Fibroblast of peridontal ligament (primary cell): ENCODE data around the gene ATP8B1.
A peak's percentile ranks its signal among the peaks of the same experiment; 100 is the strongest.
"Not testable (repeated sequence)": the region's sequence is repeated elsewhere in the genome, so short reads cannot be mapped to it uniquely, and the experiment has no call there.

Experiments used
- DNase-seq: peaks from one replicate; pipeline ENCODE4 v3.0.0-alpha.2; 2010; ENCODE audit errors: extremely low read depth

Gene ATP8B1

GRCh38 chr18:57764995-57765394, 38.1 kb downstream of the ATP8B1 start:
- peak; percentile 45 for DNase-seq

GRCh38 chr18:57764087-57764486, 39.0 kb downstream of the ATP8B1 start:
- no peak for DNase-seq

GRCh38 chr18:57762686-57763085, 40.4 kb downstream of the ATP8B1 start:
- peak; percentile 27 for DNase-seq

- no peak for DNase-seq
Measured at GRCh38 chr18:57759650-57760049, 43.5 kb downstream of the ATP8B1 start.

DNA sequence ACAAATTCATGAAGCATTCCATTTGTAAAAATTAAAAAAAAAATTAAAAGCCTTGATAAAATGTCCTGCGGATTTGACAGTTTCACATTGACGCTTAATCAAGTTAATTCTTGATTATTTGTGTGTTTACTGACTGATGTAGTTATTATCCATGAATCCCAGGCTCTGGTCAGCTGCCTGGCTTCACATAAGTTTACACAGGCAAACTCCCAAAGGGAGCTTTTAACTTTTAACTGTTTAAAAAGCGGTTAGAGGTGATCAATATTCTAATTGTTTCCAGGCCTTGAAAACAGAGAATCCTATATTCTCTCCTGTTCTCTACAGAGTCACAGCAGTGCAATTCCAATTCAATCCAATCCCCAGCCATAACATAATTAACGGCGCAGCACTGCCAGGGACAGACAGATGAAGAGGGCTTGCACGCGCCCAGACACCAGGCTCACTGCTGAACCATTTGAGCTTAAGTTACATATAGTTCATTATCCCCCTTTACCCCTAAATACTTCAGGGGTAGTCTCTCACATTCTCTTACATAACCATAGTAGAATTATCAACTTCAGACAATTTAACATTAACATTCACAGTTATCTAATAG, 47.5 kb downstream of the ATP8B1 start:
- no peak for DNase-seq

DNA sequence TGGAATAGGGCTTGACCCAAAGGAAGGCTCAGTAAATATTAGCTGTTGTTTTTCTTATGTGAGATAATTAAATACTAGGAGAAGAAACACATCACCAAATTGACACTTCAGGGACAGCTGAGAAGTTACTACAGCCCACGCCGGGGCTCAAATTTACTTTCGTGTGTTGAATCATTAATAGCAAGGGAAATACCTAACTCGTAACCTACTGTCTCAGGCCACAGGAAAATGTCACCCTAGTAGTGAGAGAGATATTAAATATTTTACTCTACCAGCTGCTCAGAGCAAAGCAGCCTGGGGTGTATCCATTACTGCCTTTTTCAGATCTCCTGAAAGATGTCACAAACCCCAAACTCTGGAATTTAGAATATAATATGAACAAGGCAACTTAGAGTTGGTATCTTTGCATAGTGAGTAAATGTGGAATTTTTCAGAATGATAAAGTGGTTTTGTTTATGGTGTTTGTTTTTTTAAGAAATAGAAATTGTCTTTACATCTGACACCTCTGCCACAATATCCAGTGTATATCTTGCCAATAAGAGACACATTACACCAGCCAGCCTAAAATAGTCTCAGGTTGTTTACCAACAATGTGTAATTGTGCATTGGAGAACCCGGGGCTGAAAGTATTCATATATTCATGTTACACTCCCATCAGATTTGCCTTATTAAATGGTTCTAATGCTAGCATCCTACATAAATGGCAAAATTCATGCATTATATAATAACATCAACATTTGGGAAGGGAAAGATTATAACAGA, 48.4 kb downstream of the ATP8B1 start:
- no peak for DNase-seq

DNA sequence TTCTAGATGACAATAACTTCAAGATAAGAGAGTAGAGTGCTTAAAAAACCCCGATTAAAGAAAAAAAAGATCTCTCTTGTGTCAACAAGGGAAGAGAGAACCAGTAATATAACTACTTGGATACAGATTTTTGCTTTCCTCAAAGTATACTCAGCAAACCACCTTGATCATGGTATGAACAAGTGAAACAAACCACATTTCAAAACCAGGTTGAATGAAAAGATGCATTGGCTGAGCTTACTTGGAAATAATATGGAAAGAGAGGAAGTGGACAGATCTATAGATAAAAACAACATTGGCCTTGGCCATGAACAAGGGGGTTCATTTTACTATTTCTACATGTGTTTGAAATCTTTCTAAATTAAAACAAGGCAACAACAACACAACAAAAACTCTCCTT, 50.1 kb downstream of the ATP8B1 start:
- DNase-seq: no peak

DNA sequence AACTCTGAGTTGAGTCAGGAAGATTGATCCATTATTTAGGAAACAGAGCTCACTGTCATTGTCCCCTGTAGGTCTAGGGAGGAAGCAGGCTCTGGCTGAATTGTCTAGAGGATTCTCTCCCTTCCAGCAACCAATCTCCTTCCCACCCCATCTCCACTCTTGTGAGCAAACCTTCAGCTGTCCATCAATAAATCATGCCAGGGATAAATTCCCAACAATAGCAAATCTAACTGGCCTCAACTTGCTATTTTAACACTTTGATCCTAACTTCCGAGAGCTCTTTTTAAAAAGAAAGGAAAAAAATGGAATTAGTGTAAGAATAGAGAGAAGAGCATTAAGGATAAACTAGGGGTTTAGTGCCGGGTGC, 53.5 kb downstream of the ATP8B1 start:
- DNase-seq: no peak

- peak; percentile 53 for DNase-seq
Measured at GRCh38 chr18:57748770-57749603, 54.1 kb downstream of the ATP8B1 start.

DNA sequence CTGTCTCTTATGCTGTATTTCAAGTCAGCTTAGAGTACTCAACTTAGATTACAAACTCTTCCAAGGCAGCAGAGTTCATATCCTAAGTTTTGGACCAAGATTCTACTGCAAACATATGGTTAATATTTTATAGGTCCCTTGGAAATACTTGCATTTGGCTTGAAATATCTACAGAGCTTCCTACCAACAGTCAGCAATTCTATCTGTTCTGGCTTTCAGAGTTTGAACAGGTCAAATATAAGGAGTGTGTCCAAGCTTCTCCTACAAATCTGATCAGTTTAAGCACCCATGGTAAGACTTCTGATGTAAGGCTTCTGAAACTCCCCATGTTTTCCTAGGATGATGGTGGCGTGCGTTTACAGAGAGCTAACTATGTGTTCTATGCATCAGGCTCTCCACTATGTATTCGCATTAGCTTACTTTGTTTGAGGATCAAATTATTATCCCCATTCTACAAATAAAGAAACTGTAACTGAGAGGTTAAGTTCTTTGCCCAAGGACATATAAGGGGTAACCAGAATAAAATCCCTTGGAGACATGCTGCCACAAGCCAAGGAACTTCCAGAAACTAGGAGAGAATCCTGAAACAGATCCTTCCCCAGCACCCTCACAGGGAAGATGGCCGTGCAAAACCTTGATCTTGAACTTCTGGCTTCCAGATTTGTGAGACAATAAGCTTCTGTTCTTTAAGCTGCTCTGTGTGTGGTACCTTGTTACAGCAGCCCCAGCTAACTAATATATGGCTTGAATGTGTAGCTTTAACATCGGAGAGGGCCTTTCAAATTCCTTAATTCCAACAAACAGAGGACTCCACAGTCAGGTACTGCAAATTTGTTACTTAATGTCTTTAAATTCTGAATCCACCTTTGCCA, 55.1 kb downstream of the ATP8B1 start:
- no peak for DNase-seq

DNA sequence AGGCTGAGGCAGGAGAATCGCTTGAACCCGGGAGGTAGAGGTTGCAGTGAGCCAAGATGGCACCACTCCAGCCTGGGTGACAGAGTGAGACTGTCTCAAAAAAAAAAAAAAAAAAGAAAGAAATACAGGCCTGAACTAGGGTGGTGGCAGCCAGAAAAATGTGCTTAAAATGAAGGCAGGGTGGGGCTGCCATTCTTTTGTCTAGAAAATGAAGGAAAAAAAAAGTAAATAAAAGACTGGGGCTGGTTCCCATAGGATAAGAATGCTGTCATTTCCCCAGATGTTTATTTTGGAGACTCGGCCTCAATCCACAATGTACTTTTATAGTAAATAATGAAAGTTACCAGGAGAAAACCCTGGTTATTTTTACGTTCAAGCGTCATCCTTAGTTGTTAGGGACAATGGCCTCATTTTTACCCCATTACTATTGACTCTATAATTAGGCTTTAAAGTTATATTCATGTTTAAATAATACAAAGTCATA, 58.9 kb downstream of the ATP8B1 start:
- DNase-seq: peak; percentile 67

DNA sequence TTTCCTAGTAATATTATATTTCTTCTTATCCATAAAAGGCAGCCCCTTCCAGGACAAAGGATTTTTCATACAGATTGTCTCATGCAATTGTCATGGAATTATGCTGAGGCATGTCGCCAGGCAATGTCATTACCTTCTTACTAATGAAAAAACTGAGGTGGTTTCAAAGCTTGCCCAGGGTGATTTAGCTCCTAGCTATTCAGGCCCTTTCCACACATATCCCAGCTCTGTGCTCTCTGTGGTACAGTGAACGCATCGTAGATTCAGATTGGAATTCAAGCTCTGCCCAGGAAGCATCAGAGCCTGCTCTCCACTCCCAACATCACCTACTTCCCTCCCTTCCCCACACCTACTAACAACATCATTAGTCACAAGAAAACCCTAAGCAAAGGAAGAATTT, 60.1 kb downstream of the ATP8B1 start:
- peak; percentile 82 for DNase-seq

DNA sequence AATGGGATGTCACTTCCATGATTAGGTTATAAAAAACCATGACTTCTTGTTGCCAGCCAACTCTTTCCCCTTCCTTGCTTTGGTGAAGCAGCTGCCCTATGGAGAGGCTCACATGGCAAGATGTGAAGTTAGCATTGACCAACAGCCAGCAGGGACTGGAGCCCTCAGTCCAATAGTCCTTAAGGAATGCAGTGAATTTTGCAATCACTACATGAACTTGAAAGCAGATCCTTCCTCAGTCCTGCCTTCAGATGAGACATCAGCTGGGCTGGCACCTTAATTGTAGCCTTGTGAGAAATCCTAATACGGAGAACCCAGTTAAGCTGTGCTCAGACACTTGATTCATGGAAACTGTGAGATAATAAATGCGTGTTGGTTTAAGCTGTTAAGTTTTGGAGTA, 61.8 kb downstream of the ATP8B1 start:
- DNase-seq: no peak

DNA sequence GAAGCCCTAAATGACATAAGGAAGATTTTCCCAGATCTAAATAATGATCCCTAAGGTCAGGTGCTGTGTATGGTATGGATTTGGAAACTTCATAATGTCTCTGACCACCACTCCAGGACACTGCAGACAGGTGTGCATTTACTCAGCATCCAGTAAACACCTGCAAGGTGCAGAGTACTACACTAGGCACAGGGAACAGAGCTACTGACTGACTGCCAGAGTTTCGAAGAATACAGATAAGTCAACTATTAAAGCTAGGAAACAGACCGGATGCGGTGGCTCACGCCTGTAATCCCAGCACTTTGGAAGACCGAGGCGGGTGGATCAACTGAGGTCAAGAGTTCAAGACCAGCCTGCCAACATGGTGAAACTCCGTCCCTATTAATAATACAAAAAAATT, 65.0 kb downstream of the ATP8B1 start:
- DNase-seq: no peak

- DNase-seq: peak; percentile 98
Measured at GRCh38 chr18:57737400-57738060, 65.6 kb downstream of the ATP8B1 start.

- not testable (repeated sequence) for DNase-seq
Measured at GRCh38 chr18:57735042-57735441, 68.1 kb downstream of the ATP8B1 start.

DNA sequence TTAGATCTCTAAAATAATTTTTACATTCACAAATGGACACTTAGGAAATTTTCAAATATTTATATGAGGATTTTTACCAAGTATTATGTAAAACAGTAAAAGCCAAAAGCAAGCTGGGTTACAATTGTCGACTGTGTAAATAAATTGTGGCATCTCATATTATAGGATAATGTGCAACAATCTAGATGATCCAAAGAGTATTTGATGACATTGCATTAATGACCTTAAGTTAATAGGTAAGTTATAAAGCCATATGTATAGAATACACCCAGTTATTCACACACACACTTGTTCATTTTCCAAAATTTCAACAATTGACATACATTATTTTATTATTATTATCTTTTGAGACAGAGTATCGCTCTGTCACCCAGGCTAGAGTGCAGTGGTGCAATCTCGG, 69.3 kb downstream of the ATP8B1 start:
- no peak for DNase-seq

DNA sequence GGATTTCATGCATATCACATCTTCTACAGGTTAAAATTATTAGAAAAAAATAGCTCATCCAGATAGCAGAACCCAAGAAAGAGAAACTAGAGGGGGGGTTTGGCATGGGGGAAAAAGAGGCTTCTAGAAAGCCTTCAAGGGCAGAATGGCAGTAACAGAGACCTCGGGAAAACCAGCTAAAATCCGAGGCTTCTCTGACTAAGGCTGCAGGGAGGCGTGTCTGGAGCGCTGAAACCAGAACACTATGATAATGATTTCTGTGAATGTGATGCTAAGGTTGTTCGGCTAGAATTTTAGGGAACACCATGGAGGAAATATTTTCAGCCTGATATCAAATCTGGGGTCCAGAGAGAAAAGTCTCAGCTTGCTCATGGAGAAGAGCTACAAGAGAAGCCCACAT, 73.0 kb downstream of the ATP8B1 start:
- peak; percentile 30 for DNase-seq

- no peak for DNase-seq
Measured at GRCh38 chr18:57728941-57729511, 74.1 kb downstream of the ATP8B1 start.

DNA sequence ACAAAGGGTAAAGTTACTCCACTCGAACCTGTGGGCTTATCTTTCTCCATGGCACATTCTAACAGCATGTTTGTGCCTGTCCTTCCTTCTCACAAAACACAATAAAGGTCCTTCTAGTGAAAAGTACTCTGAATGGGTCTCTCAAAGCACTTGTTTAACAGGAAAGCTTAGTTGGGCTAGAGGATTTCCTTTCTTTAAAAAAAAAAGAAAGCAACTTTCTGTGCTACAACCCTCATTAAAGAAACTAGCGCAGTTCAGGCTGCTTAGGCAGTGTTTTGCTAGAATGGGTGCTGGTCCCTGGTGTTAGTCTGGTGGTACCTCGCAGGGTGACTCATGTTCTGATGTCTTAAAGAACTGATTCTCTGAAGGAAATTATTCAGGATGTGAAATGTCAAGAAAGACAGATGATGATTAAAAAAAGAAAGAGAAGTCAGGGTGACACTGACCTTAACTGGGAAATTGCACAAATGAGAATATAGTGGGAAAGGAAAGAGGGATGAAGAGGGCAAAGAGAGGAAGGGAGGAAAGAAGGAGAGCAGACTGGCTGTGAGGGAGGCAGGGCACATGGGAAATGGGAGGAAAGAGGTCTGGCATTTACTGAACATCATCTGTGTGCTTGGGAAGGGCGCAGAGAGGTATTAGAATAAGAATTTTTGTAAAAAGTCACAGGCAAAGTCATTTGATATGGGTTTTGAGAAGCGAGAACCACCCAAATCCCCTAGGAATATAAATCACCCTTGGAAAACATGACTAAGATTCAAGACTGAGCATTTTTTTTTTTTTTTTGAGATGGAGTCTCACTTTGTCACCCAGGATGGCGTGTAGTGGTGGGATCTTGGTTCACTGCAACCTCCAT, 74.9 kb downstream of the ATP8B1 start:
- DNase-seq: no peak
